ENCODE results near the gene ASB18. TPM values are rescaled to one million over a fixed set of nuclear protein-coding genes. Genes with fewer than 3 reads are reported as not detected.

The ASB18 gene
- polyA plus RNA-seq, 1 experiment = not detected

- POLR2A ChIA-PET = no interaction called here
- H3K4me3 ChIP-seq (ENCODE audit: low read depth, low read length) = no peak overlapping the region
- H3K36me3 ChIP-seq (ENCODE audit: control insufficient read depth, insufficient read depth, low read length) = no peaks in the 10 kb centered on the region
- CTCF ChIA-PET = interaction anchor here (1.4 to 1.5 kb wide), 2 partner anchors 20 to 396 kb away, joined by 3 to 4 read pairs; no protein-coding TSS in a partner anchor
- DNase-seq (ENCODE audit: low read depth) = no peak
- peaks cover 38% of the 10 kb centered on the region for H3K27me3 ChIP-seq (ENCODE audit: control insufficient read depth, insufficient read depth, low read length)
- no peak for TF ChIP-seq CTCF (IDR thresholded peaks at IDR 0.05; ENCODE audit: insufficient read depth, low read depth, low read length)
These were observed 102.7 kb downstream of the ASB18 start for GRCh38 chr2:236161531-236161930.

- no peak for DNase-seq (ENCODE audit: low read depth)
- H3K27me3 ChIP-seq (ENCODE audit: control insufficient read depth, insufficient read depth, low read length) = peaks cover 37% of the 10 kb centered on the region
- no peak overlapping the region for H3K4me3 ChIP-seq (ENCODE audit: low read depth, low read length)
- TF ChIP-seq CTCF (IDR thresholded peaks at IDR 0.05; ENCODE audit: insufficient read depth, low read depth, low read length) = no peak
- H3K36me3 ChIP-seq (ENCODE audit: control insufficient read depth, insufficient read depth, low read length) = no peaks in the 10 kb centered on the region
- ChIA-PET CTCF (interaction anchor here (1.4 to 1.5 kb wide), 2 partner anchors 20 to 395 kb away, joined by 3 to 4 read pairs; no protein-coding TSS in a partner anchor), POLR2A (no interaction called here)
These were observed 103.1 kb downstream of the ASB18 start for GRCh38 chr2:236161082-236161462.

GRCh38 chr2:236160366-236161081 is 103.7 kb downstream of the ASB18 start:
- POLR2A ChIA-PET = no interaction called here
- Histone ChIP-seq H3K4me3 (ENCODE audit: low read depth, low read length) (no peak overlapping the region), H3K36me3 (ENCODE audit: control insufficient read depth, insufficient read depth, low read length) (no peaks in the 10 kb centered on the region), H3K27me3 (ENCODE audit: control insufficient read depth, insufficient read depth, low read length) (peaks cover 32% of the 10 kb centered on the region)
- CTCF ChIA-PET = interaction anchor here (0.6 to 1.5 kb wide), 3 partner anchors 10 to 394 kb away, joined by 3 to 4 read pairs (median 3); no protein-coding TSS in a partner anchor
- no peak for DNase-seq (ENCODE audit: low read depth)
- no peak for TF ChIP-seq CTCF (IDR thresholded peaks at IDR 0.05; ENCODE audit: insufficient read depth, low read depth, low read length)

GRCh38 chr2:236159778-236160170 is 104.4 kb downstream of the ASB18 start:
- TF ChIP-seq CTCF (IDR thresholded peaks at IDR 0.05; ENCODE audit: insufficient read depth, low read depth, low read length) = no peak
- DNase-seq (ENCODE audit: low read depth) = no peak
- Histone ChIP-seq H3K27me3 (ENCODE audit: control insufficient read depth, insufficient read depth, low read length) (peaks cover 27% of the 10 kb centered on the region), H3K36me3 (ENCODE audit: control insufficient read depth, insufficient read depth, low read length) (no peaks in the 10 kb centered on the region), H3K4me3 (ENCODE audit: low read depth, low read length) (no peak overlapping the region)
- ChIA-PET POLR2A (no interaction called here), CTCF (interaction anchor here (0.6 kb wide), 1 partner anchor 11 kb away, joined by 3 read pairs; no protein-coding TSS in a partner anchor)

GRCh38 chr2:236158969-236159777 is 105.0 kb downstream of the ASB18 start:
- DNase-seq (ENCODE audit: low read depth) = no peak
- H3K27me3 ChIP-seq (ENCODE audit: control insufficient read depth, insufficient read depth, low read length) = peaks cover 23% of the 10 kb centered on the region
- H3K4me3 ChIP-seq (ENCODE audit: low read depth, low read length) = no peak overlapping the region
- no peaks in the 10 kb centered on the region for H3K36me3 ChIP-seq (ENCODE audit: control insufficient read depth, insufficient read depth, low read length)
- CTCF ChIA-PET = interaction anchor here (1.4 kb wide), 1 partner anchor 19 kb away, joined by 3 read pairs; no protein-coding TSS in a partner anchor
- no peak for TF ChIP-seq CTCF (IDR thresholded peaks at IDR 0.05; ENCODE audit: insufficient read depth, low read depth, low read length)
- POLR2A ChIA-PET = no interaction called here

Data from BJ (cell line).